H1 (cell line): ENCODE measurements around the gene ZC3H7B. TPM values are rescaled to one million over a fixed set of nuclear protein-coding genes. Genes with fewer than 3 reads are reported as not detected.

Experiments used
- ATF2 ChIP-seq: IDR thresholded peaks from 2 replicates; pipeline ENCODE4 v1.6.1; 2012; ENCODE audit warnings: low read length, inconsistent platforms
- CHD7 ChIP-seq: fragments of 300-600 bp; sonication (generic); IDR thresholded peaks from 2 replicates; pipeline ENCODE4 v1.7.1; 2012; ENCODE audit warnings: low read length, moderate library complexity, mild to moderate bottlenecking, inconsistent platforms; ENCODE audit not compliant: insufficient replicate concordance
- FOSL1 ChIP-seq: IDR thresholded peaks from 2 replicates; pipeline ENCODE4 v1.6.1; 2011; ENCODE audit warnings: mild to moderate bottlenecking, low read depth, low read length, moderate library complexity; ENCODE audit not compliant: insufficient read depth
- KDM4A ChIP-seq: IDR thresholded peaks from one replicate; pipeline ENCODE4 v1.7.1; 2012; ENCODE audit warnings: low read depth, mild to moderate bottlenecking, moderate library complexity, low read length, inconsistent platforms; ENCODE audit not compliant: severe bottlenecking
- KDM5A ChIP-seq: fragments of 200-600 bp; IDR thresholded peaks from 2 replicates; pipeline ENCODE4 v1.7.1; 2012; ENCODE audit warnings: mild to moderate bottlenecking, low read length, inconsistent platforms, mixed read lengths
- NRF1 ChIP-seq: IDR thresholded peaks from 2 replicates; pipeline ENCODE4 v1.6.1; 2011; ENCODE audit warnings: mild to moderate bottlenecking, low read depth, low read length, improper control_type of control experiment
- POLR2AphosphoS5 ChIP-seq: IDR thresholded peaks from 2 replicates; pipeline ENCODE4 v1.6.1; 2011; ENCODE audit warnings: low read depth, low read length
- TBP ChIP-seq: IDR thresholded peaks from 2 replicates; pipeline ENCODE4 v1.6.1; 2011; ENCODE audit warnings: low read depth, low read length, improper control_type of control experiment
- USF2 ChIP-seq: IDR thresholded peaks from 2 replicates; pipeline ENCODE4 v1.6.1; 2011; ENCODE audit warnings: low read length, improper control_type of control experiment
- polyA plus RNA-seq, 7 experiments: library from polyadenylated mRNA; depleted of rRNA in 3 of 7; stranded (reverse) in 5 of 7; unstranded in 2 of 7; fragments of >200 nt in 5 of 7; fragments of 200-250 nt in 2 of 7; gene quantifications; 1 replicate in 5 of 7; 2 replicates in 1 of 7; 4 replicates in 1 of 7; pipeline versions ENCODE4 v1.2.1 to v1.2.3, GENCODE V29; 2011 to 2013; ENCODE audit warnings: missing spikeins in 2 of 7, mixed read lengths in 2 of 7
- total RNA-seq: library from RNA; stranded (reverse); fragmentation: NEBNext Ultra II Directional; extraction: Animal tissue kit (Norgen Biotek cat#: 25700); gene quantifications from 2 replicates; pipeline ENCODE4 v1.2.1, GENCODE V29; 2021

The ZC3H7B gene
- total and polyA plus RNA-seq, 2 of the 8 experiments (the other 6 are each of a cell fraction or from before 2014, with no cell fraction given) = 35.5 to 78.6 TPM

GRCh38 chr22:41360126-41360525, 58.8 kb downstream of the ZC3H7B start (continued):
- no peak for TF ChIP-seq CHD7
- no peak for TF ChIP-seq FOSL1
- TF ChIP-seq KDM4A = no peak
- no peak for TF ChIP-seq POLR2AphosphoS5
- TF ChIP-seq TBP = no peak
- no peak for TF ChIP-seq NRF1
- TF ChIP-seq USF2 = no peak
- TF ChIP-seq ATF2 = no peak
- no peak for TF ChIP-seq KDM5A
